IMR-90 (cell line): ENCODE measurements around the gene AZU1. TPM values are rescaled to one million over a fixed set of nuclear protein-coding genes. Genes with fewer than 3 reads are reported as not detected.

ENCODE experiments used
- ATAC-seq: fragments of 200-7000 bp; cut with Tn5 transposase; 2 replicates; pipeline ENCODE4 v1.9.1; 2020; ENCODE audit warnings: low read depth, mild to moderate bottlenecking, moderate library complexity
- BruUV-seq: library from RNA; stranded (reverse); fragments of 400-500 nt; replicated peaks from 2 replicates; lab custom pipeline; 2021; lab: Mats Ljungman, UMichigan
- CTCF ChIA-PET: fragments of 300-600 bp; formaldehyde crosslinking; extraction: SDS; loops from one replicate; lab custom pipeline; 2021; ENCODE audit warnings: antibody characterized with exemption; lab: Yijun Ruan, JAX
- POLR2A ChIA-PET: fragments of 300-600 bp; sonication (Branson Sonifier 250); formaldehyde crosslinking; loops from one replicate; lab custom pipeline; 2022; ENCODE audit warnings: antibody characterized with exemption; ENCODE audit not compliant: unreplicated experiment; lab: Charles Lee
- DNase-seq: peaks from one replicate; pipeline ENCODE4 v3.0.0; 2013
- H2AFZ ChIP-seq: replicated peaks from 2 replicates; pipeline ENCODE3; 2013; ENCODE audit warnings: low read length, mild to moderate bottlenecking; ENCODE audit not compliant: poor library complexity
- H2AK5ac ChIP-seq: 2 replicates; pipeline ENCODE4 v1.6.1; 2013; ENCODE audit warnings: low read depth, low read length, inconsistent platforms
- H2AK9ac ChIP-seq: replicated peaks from 2 replicates; pipeline ENCODE3; 2013; ENCODE audit warnings: mild to moderate bottlenecking, low read depth, low read length, moderate library complexity; ENCODE audit not compliant: poor library complexity
- H2BK120ac ChIP-seq: 2 replicates; pipeline ENCODE4 v1.6.1; 2013; ENCODE audit warnings: low read depth, low read length, inconsistent platforms
- H2BK15ac ChIP-seq: 3 replicates; pipeline ENCODE4 v1.6.1; 2013; ENCODE audit warnings: low read depth, low read length, inconsistent platforms
- H2BK20ac ChIP-seq: 2 replicates; pipeline ENCODE4 v1.6.1; 2013; ENCODE audit warnings: low read depth, mild to moderate bottlenecking, inconsistent platforms, low read length, moderate library complexity
- H2BK5ac ChIP-seq: 2 replicates; pipeline ENCODE4 v1.6.1; 2013; ENCODE audit warnings: mild to moderate bottlenecking, low read depth, low read length, inconsistent platforms; ENCODE audit not compliant: poor library complexity, severe bottlenecking
- H3K14ac ChIP-seq: replicated peaks from 2 replicates; pipeline ENCODE4 v1.6.1; 2013; ENCODE audit warnings: low read depth, low read length, inconsistent platforms
- H3K18ac ChIP-seq: 2 replicates; pipeline ENCODE4 v1.6.1; 2013; ENCODE audit warnings: low read depth, low read length, control low read depth
- H3K23ac ChIP-seq: 2 replicates; pipeline ENCODE4 v1.6.1; 2013; ENCODE audit warnings: low read depth, low read length, inconsistent platforms
- H3K27ac ChIP-seq: 2 replicates; pipeline ENCODE4 v1.5.1; 2013; ENCODE audit warnings: mild to moderate bottlenecking, control low read depth, low read length; ENCODE audit not compliant: insufficient read depth
- H3K27me3 ChIP-seq: 2 replicates; pipeline ENCODE4 v1.6.1; 2013; ENCODE audit warnings: low read length; ENCODE audit not compliant: control insufficient read depth, insufficient read depth
- H3K36me3 ChIP-seq: 2 replicates; pipeline ENCODE4 v1.6.1; 2013; ENCODE audit warnings: low read length, mixed read lengths; ENCODE audit not compliant: control insufficient read depth, insufficient read depth
- H3K4ac ChIP-seq: 2 replicates; pipeline ENCODE4 v1.6.1; 2013; ENCODE audit warnings: low read depth, low read length, inconsistent platforms
- H3K4me1 ChIP-seq: 2 replicates; pipeline ENCODE4 v1.6.1; 2013; ENCODE audit warnings: low read length, mixed read lengths; ENCODE audit not compliant: control insufficient read depth, insufficient read depth
- H3K4me2 ChIP-seq: 2 replicates; pipeline ENCODE4 v1.6.1; 2013; ENCODE audit warnings: low read depth, mild to moderate bottlenecking, control low read depth, low read length, moderate library complexity
- H3K4me3 ChIP-seq: 2 replicates; pipeline ENCODE4 v1.5.1; 2013; ENCODE audit warnings: low read depth, mild to moderate bottlenecking, control low read depth, low read length, moderate library complexity; ENCODE audit not compliant: insufficient read depth
- H3K56ac ChIP-seq: 2 replicates; pipeline ENCODE4 v1.6.1; 2013; ENCODE audit warnings: low read length, inconsistent platforms; ENCODE audit not compliant: insufficient read depth; ENCODE audit errors: extremely low read depth
- H3K79me1 ChIP-seq, 2 experiments: 2 replicates each; pipeline ENCODE4 v1.6.1; 2013; ENCODE audit warnings: low read length in 2 of 2, inconsistent platforms in 1 of 2, low read depth in 1 of 2
- H3K9ac ChIP-seq: 2 replicates; pipeline ENCODE4 v1.6.1; 2013; ENCODE audit warnings: low read depth, low read length, control low read depth
- H3K9me1 ChIP-seq: 2 replicates; pipeline ENCODE4 v1.6.1; 2013; ENCODE audit warnings: low read length, inconsistent platforms; ENCODE audit not compliant: insufficient read depth
- H3K9me3 ChIP-seq: 2 replicates; pipeline ENCODE4 v1.6.1; 2013; ENCODE audit warnings: low read length; ENCODE audit not compliant: control insufficient read depth, insufficient read depth
- H4K20me1 ChIP-seq: 2 replicates; pipeline ENCODE4 v1.6.1; 2013; ENCODE audit warnings: low read length, inconsistent platforms; ENCODE audit not compliant: insufficient read depth
- H4K5ac ChIP-seq: 2 replicates; pipeline ENCODE4 v1.6.1; 2013; ENCODE audit warnings: mild to moderate bottlenecking, low read depth, low read length, control low read depth
- H4K8ac ChIP-seq, 2 experiments: 2 replicates each; pipeline ENCODE4 v1.6.1; 2013; ENCODE audit warnings: low read depth in 2 of 2, low read length in 2 of 2, control low read depth in 1 of 2, inconsistent platforms in 1 of 2
- H4K91ac ChIP-seq: 2 replicates; pipeline ENCODE4 v1.6.1; 2013; ENCODE audit warnings: low read depth, low read length, inconsistent platforms; ENCODE audit not compliant: insufficient read depth
- CEBPB ChIP-seq: IDR thresholded peaks from 2 replicates; pipeline ENCODE4 v1.6.1; 2012; ENCODE audit warnings: low read depth, low read length, improper control_type of control experiment
- CHD1 ChIP-seq: IDR thresholded peaks from 2 replicates; pipeline ENCODE4 v1.6.1; 2012; ENCODE audit warnings: low read depth, low read length, improper control_type of control experiment
- FOS ChIP-seq: fragments of 150-350 bp; IDR thresholded peaks from 2 replicates; pipeline ENCODE4 v1.6.1; 2016; ENCODE audit warnings: low read depth, low read length
- MAFK ChIP-seq: IDR thresholded peaks from 2 replicates; pipeline ENCODE4 v1.6.1; 2012; ENCODE audit warnings: low read depth, low read length, improper control_type of control experiment
- MXI1 ChIP-seq: IDR thresholded peaks from 2 replicates; pipeline ENCODE4 v1.6.1; 2012; ENCODE audit warnings: low read depth, mild to moderate bottlenecking, low read length, moderate library complexity, borderline replicate concordance
- NFE2L2 ChIP-seq: fragments of 150-350 bp; IDR thresholded peaks from 2 replicates; pipeline ENCODE4 v1.6.1; 2016; ENCODE audit warnings: low read depth, mild to moderate bottlenecking, low read length
- RAD21 ChIP-seq: IDR thresholded peaks from 2 replicates; pipeline ENCODE4 v1.6.1; 2012; ENCODE audit warnings: low read length, improper control_type of control experiment
- RCOR1 ChIP-seq: IDR thresholded peaks from 2 replicates; pipeline ENCODE4 v1.6.1; 2012; ENCODE audit warnings: mild to moderate bottlenecking, low read length, improper control_type of control experiment; ENCODE audit not compliant: insufficient replicate concordance
- SMC3 ChIP-seq: fragments of 150-350 bp; IDR thresholded peaks from 2 replicates; pipeline ENCODE4 v1.6.1; 2016; ENCODE audit warnings: low read depth, mild to moderate bottlenecking, antibody characterized with exemption, low read length, moderate library complexity
- WGBS, 2 experiments: methylation state at CpG; one replicate each; pipeline versions ENCODE4 v1.1.5 to v1.1.7; 2013; ENCODE audit warnings: missing lambda C conversion rate in 2 of 2; ENCODE audit not compliant: insufficient read length in 1 of 2; ENCODE audit errors: extremely low coverage in 2 of 2; 5-methylcytosine and 5-hydroxymethylcytosine counted together
- dilution Hi-C: fragments of 300-500 bp; cut with HindIII; formaldehyde crosslinking; loops from one replicate; pipeline ENCODE4 v1.14.3; 2018; ENCODE audit warnings: low sequenced_read_pairs; ENCODE audit not compliant: unreplicated experiment
- in situ Hi-C: fragments of 300-500 bp; cut with MboI; formaldehyde crosslinking; loops from 3 replicates; pipeline ENCODE4 v1.14.3; 2019; ENCODE audit warnings: low sequenced_read_pairs, inconsistent platforms, mixed read lengths
- intact Hi-C: fragments of 100-400 bp; cut with micrococcal nuclease; formaldehyde crosslinking; loops from 2 replicates; pipeline ENCODE4 v1.10.0; 2022
- polyA plus RNA-seq, 3 experiments: library from polyadenylated mRNA; depleted of rRNA; stranded (reverse); fragments of >200 nt; gene quantifications; 2 replicates each; pipeline ENCODE4 v1.2.3, GENCODE V29; 2012; ENCODE audit warnings: low replicate concordance in 1 of 3
- total RNA-seq: library from RNA; depleted of rRNA; stranded (reverse); fragments of >200 nt; gene quantifications from 2 replicates; pipeline ENCODE4 v1.2.3, GENCODE V29; 2012
- TF ChIP-seq, protein P1 (sequence below): conservative IDR thresholded peaks from 2 replicates; pipeline ENCODE4 v1.5.1; 2012; ENCODE audit warnings: mild to moderate bottlenecking, low read depth, low read length, improper control_type of control experiment

Gene AZU1
- total and polyA plus RNA-seq, 2 of the 4 experiments (the other 2 are of a cell fraction): 0.12 TPM; not detected in 1

DNA sequence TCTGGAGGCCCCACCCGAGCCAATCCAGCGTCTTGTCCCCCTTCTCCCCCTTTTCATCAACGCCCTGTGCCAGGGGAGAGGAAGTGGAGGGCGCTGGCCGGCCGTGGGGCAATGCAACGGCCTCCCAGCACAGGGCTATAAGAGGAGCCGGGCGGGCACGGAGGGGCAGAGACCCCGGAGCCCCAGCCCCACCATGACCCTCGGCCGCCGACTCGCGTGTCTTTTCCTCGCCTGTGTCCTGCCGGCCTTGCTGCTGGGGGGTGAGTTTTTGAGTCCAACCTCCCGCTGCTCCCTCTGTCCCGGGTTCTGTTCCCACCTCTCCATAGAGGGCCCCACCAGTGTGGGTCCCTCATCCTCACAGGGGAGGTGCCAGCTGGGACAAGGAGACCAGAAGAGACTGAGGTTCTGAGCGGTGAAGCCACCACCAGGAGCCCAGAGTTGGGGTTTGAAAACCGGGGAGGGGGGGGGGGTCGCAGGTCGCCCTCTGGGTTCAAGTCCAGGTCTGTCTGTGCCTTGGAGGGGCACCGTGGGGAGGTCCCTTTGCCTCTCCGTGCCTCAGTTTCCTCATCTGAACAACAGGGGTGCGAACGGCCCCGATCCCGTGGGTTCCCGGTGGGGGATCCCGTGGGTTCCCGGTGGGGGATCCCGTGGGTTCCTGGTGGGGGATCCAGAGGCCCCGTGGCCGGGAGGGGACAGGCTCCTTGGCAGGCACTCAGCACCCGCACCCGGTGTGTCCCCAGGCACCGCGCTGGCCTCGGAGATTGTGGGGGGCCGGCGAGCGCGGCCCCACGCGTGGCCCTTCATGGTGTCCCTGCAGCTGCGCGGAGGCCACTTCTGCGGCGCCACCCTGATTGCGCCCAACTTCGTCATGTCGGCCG is 24.7 kb downstream of the AZU1 start, which contains the start of gene ELANE:
Gene ELANE, plus strand, starts transcription at position 168 of the 878 bp plus-strand sequence. Its CDS starts 26 bp downstream, at position 194.
- ChIA-PET CTCF (no interaction called here), POLR2A (no interaction called here)
- Histone ChIP-seq H3K14ac (no peak within 1 kb of the TSS), H2BK120ac (no peak within 1 kb of the TSS), H3K4me2 (no peak within 1 kb of the TSS; the same call in 1 of the 2 replicates), H3K56ac (no peak within 1 kb of the TSS), H3K4me3 (no peak within 1 kb of the TSS), H2AK5ac (no peak within 1 kb of the TSS; the same call in 1 of the 2 replicates), H2AK9ac (no peak within 1 kb of the TSS), H3K9me3 (no peaks in the 10 kb centered on the region), H2BK20ac (no peak within 1 kb of the TSS), H4K91ac (no peak within 1 kb of the TSS), H2BK5ac (no peak within 1 kb of the TSS), H4K5ac (no peak within 1 kb of the TSS; the same call in 1 of the 2 replicates), H3K4ac (no peak within 1 kb of the TSS), H2BK15ac (peak within 1 kb of the TSS; percentile 50; the same call in 1 of the 3 replicates), H3K79me1 (no peaks in the 10 kb centered on the region), H3K36me3 (no peaks in the 10 kb centered on the region), H4K20me1 (no peaks in the 10 kb centered on the region), H3K18ac (no peak within 1 kb of the TSS; the same call in 1 of the 2 replicates), H3K4me1 (peaks cover 6% of the 10 kb centered on the region), H3K27me3 (peaks cover 4% of the 10 kb centered on the region; the same call in 1 of the 2 replicates), H3K23ac (no peak within 1 kb of the TSS), H2AFZ (no peak within 1 kb of the TSS), H3K9me1 (no peaks in the 10 kb centered on the region), H3K27ac (peak within 1 kb of the TSS; percentile 90; the same call in 1 of the 2 replicates), H4K8ac (peak within 1 kb of the TSS in 1 of 2 experiments; percentile 54; a peak in 1 of 4 replicates), H3K9ac (no peak within 1 kb of the TSS)
- ATAC-seq: no peak
- intact Hi-C loops: no loop called here
- DNase-seq: no peak
- in situ Hi-C loops: no loop called here
- no TSS peak for BruUV-seq
- 68% methylated on average over 8 of the region's 55 CpGs; no CpG with 5 or more reads in 1 of the 2 experiments for WGBS, 2 experiments
- TF ChIP-seq MXI1 (no peak), NFE2L2 (no peak), CEBPB (no peak), RCOR1 (no peak), RAD21 (no peak), MAFK (no peak), CHD1 (no peak), SMC3 (no peak), FOS (no peak)
- TF ChIP-seq, protein P1, sequence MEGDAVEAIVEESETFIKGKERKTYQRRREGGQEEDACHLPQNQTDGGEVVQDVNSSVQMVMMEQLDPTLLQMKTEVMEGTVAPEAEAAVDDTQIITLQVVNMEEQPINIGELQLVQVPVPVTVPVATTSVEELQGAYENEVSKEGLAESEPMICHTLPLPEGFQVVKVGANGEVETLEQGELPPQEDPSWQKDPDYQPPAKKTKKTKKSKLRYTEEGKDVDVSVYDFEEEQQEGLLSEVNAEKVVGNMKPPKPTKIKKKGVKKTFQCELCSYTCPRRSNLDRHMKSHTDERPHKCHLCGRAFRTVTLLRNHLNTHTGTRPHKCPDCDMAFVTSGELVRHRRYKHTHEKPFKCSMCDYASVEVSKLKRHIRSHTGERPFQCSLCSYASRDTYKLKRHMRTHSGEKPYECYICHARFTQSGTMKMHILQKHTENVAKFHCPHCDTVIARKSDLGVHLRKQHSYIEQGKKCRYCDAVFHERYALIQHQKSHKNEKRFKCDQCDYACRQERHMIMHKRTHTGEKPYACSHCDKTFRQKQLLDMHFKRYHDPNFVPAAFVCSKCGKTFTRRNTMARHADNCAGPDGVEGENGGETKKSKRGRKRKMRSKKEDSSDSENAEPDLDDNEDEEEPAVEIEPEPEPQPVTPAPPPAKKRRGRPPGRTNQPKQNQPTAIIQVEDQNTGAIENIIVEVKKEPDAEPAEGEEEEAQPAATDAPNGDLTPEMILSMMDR: no peak
- dilution Hi-C loops: no loop called here
